A549 (cell line): ENCODE data around the gene FAM89B. TPM values are rescaled to one million over a fixed set of nuclear protein-coding genes. Genes with fewer than 3 reads are reported as not detected.

Experiments used
- ATAC-seq, 2 experiments: fragments of 200-7000 bp in 1 of 2; fragments of >200 bp in 1 of 2; cut with Nextera tagmentation in 1 of 2; cut with Tn5 transposase in 1 of 2; 3 replicates each; pipeline versions ENCODE4 v1.8.0 to v1.9.1; 2018 to 2020; ENCODE audit warnings: mild to moderate bottlenecking in 1 of 2, moderate library complexity in 1 of 2
- CTCF ChIA-PET: fragments of 300-600 bp; sonication (Branson Sonifier 250); formaldehyde crosslinking; extraction: SDS; loops from one replicate; lab custom pipeline; 2021; ENCODE audit warnings: antibody characterized with exemption, inconsistent platforms; lab: Yijun Ruan, JAX
- POLR2A ChIA-PET: fragments of 350-600 bp; formaldehyde crosslinking; extraction: SDS; loops from one replicate; lab custom pipeline; 2021; ENCODE audit warnings: antibody characterized with exemption, inconsistent platforms; lab: Yijun Ruan, JAX
- DNase-seq, 2 experiments: peaks; one replicate each; pipeline versions ENCODE4 v3.0.0 to v3.0.0-alpha.2; 2011 to 2016; ENCODE audit warnings: low read depth in 1 of 2, low spot score in 1 of 2
- FAIRE-seq: peaks from 2 replicates; lab custom pipeline; 2011; peaks lifted over from hg19 to GRCh38; lab: Jason Lieb, UNC
- H3K27ac ChIP-seq, 2 experiments: fragments of >200 bp; sonication (Bioruptor Twin); formaldehyde crosslinking; 3 replicates each; pipeline ENCODE4 v1.5.1; 2016 to 2017
- H3K4me1 ChIP-seq: fragments of >200 bp; sonication (Bioruptor Twin); formaldehyde crosslinking; 3 replicates; pipeline ENCODE4 v1.6.1; 2016
- H3K4me2 ChIP-seq: fragments of >200 bp; sonication (Bioruptor Twin); formaldehyde crosslinking; 3 replicates; pipeline ENCODE4 v1.6.1; 2016
- H3K4me3 ChIP-seq: fragments of >200 bp; sonication (Bioruptor Twin); formaldehyde crosslinking; 3 replicates; pipeline ENCODE4 v1.5.1; 2016
- H3K9me3 ChIP-seq: fragments of >200 bp; sonication (Bioruptor Twin); formaldehyde crosslinking; 3 replicates; pipeline ENCODE4 v1.6.1; 2016
- ATOH8 ChIP-seq: fragments of 250-450 bp; sonication (Bioruptor Pico); IDR thresholded peaks from 2 replicates; pipeline ENCODE4 v1.5.0; 2020; ENCODE audit warnings: low read depth, mild to moderate bottlenecking, moderate library complexity
- BHLHE40 ChIP-seq: IDR thresholded peaks from 2 replicates; pipeline ENCODE4 v1.6.1; 2012; ENCODE audit warnings: low read depth, low read length, inconsistent platforms
- CBX8 ChIP-seq: fragments of 200-600 bp; sonication (generic); IDR thresholded peaks from 2 replicates; pipeline ENCODE4 v1.6.1; 2016
- CHD4 ChIP-seq: fragments of 200-600 bp; sonication (generic); IDR thresholded peaks from 2 replicates; pipeline ENCODE4 v1.6.1; 2016; ENCODE audit warnings: antibody characterized with exemption, mild to moderate bottlenecking, borderline replicate concordance
- E2F6 ChIP-seq: IDR thresholded peaks from 2 replicates; pipeline ENCODE4 v1.6.1; 2012; ENCODE audit warnings: low read depth, borderline replicate concordance
- ELK1 ChIP-seq: fragments of 150-350 bp; IDR thresholded peaks from 2 replicates; pipeline ENCODE4 v1.6.1; 2014; ENCODE audit warnings: low read depth, mild to moderate bottlenecking, low read length
- ESRRA ChIP-seq: fragments of 150-350 bp; IDR thresholded peaks from 2 replicates; pipeline ENCODE4 v1.6.1; 2014; ENCODE audit warnings: mild to moderate bottlenecking, low read length, borderline replicate concordance
- FOSB ChIP-seq: fragments of 250-450 bp; sonication (Bioruptor Pico); IDR thresholded peaks from 2 replicates; pipeline ENCODE4 v1.5.0; 2020; ENCODE audit warnings: mild to moderate bottlenecking, moderate library complexity
- HDAC2 ChIP-seq: fragments of 200-600 bp; sonication (generic); IDR thresholded peaks from 2 replicates; pipeline ENCODE4 v1.6.1; 2016
- HOXA7 ChIP-seq: fragments of 250-450 bp; sonication (Bioruptor Pico); IDR thresholded peaks from 2 replicates; pipeline ENCODE4 v1.5.0; 2020; ENCODE audit warnings: mild to moderate bottlenecking, moderate library complexity
- JUNB ChIP-seq: fragments of >200 bp; sonication (Bioruptor Twin); formaldehyde crosslinking; IDR thresholded peaks from 2 replicates; pipeline ENCODE4 v1.6.1; 2016
- KDM1A ChIP-seq: fragments of 200-600 bp; sonication (generic); IDR thresholded peaks from 2 replicates; pipeline ENCODE4 v1.6.1; 2016; ENCODE audit warnings: low read depth, mild to moderate bottlenecking
- KDM5A ChIP-seq: fragments of 200-600 bp; sonication (generic); IDR thresholded peaks from 2 replicates; pipeline ENCODE4 v1.6.1; 2016; ENCODE audit warnings: antibody characterized with exemption, mild to moderate bottlenecking
- MAFK ChIP-seq: fragments of 450-650 bp; IDR thresholded peaks from 2 replicates; pipeline ENCODE4 v1.6.1; 2014; ENCODE audit not compliant: partially characterized antibody
- MAX ChIP-seq: IDR thresholded peaks from 2 replicates; pipeline ENCODE4 v1.6.1; 2012
- MAZ ChIP-seq: fragments of 150-350 bp; IDR thresholded peaks from 2 replicates; pipeline ENCODE4 v1.6.1; 2014; ENCODE audit warnings: antibody characterized with exemption, low read depth, low read length, borderline replicate concordance
- NFE2L2 ChIP-seq: fragments of 150-350 bp; conservative IDR thresholded peaks from 2 replicates; pipeline ENCODE4 v1.6.1; 2014; ENCODE audit warnings: low read length
- NPAS2 ChIP-seq: fragments of 250-450 bp; sonication (Bioruptor Pico); IDR thresholded peaks from 2 replicates; pipeline ENCODE4 v1.8.0; 2022; ENCODE audit warnings: mild to moderate bottlenecking, moderate library complexity, borderline replicate concordance
- NR3C1 ChIP-seq: fragments of >200 bp; sonication (Bioruptor Twin); formaldehyde crosslinking; IDR thresholded peaks from 3 replicates; pipeline ENCODE4 v1.6.1; 2017
- PHF8 ChIP-seq: fragments of 200-600 bp; sonication (generic); IDR thresholded peaks from 2 replicates; pipeline ENCODE4 v1.6.1; 2016; ENCODE audit warnings: low read depth, mild to moderate bottlenecking, antibody characterized with exemption, moderate library complexity, borderline replicate concordance
- RARB ChIP-seq: fragments of 250-450 bp; sonication (Bioruptor Pico); IDR thresholded peaks from 2 replicates; pipeline ENCODE4 v1.8.0; 2021; ENCODE audit warnings: mild to moderate bottlenecking, moderate library complexity
- REST ChIP-seq: fragments of 200-600 bp; sonication (generic); IDR thresholded peaks from 2 replicates; pipeline ENCODE4 v1.6.1; 2016; ENCODE audit warnings: antibody characterized with exemption, mild to moderate bottlenecking, moderate library complexity
- RNF2 ChIP-seq: fragments of 200-600 bp; sonication (generic); IDR thresholded peaks from 2 replicates; pipeline ENCODE4 v1.6.1; 2016; ENCODE audit warnings: low read depth, mild to moderate bottlenecking, antibody characterized with exemption, moderate library complexity, borderline replicate concordance
- TFCP2L1 ChIP-seq: fragments of 250-450 bp; sonication (Bioruptor Pico); IDR thresholded peaks from 2 replicates; pipeline ENCODE4 v1.5.0; 2021; ENCODE audit warnings: mild to moderate bottlenecking
- USF2 ChIP-seq: fragments of 450-650 bp; IDR thresholded peaks from 2 replicates; pipeline ENCODE4 v1.6.1; 2014; ENCODE audit warnings: antibody characterized with exemption
- ZSCAN20 ChIP-seq: fragments of 250-450 bp; sonication (Bioruptor Pico); IDR thresholded peaks from 2 replicates; pipeline ENCODE4 v1.8.0; 2022; ENCODE audit warnings: mild to moderate bottlenecking, moderate library complexity
- WGBS: methylation state at CpG from one replicate; pipeline ENCODE4 v1.1.6; 2017; ENCODE audit errors: missing lambda C conversion rate; 5-methylcytosine and 5-hydroxymethylcytosine counted together
- polyA plus RNA-seq, 4 experiments: library from polyadenylated mRNA; depleted of rRNA in 3 of 4; stranded (reverse); fragments of >200 nt; fragmentation: RNase III in 1 of 4; extraction: RNeasy Plus Mini Kit Qiagen cat#74134 plus additional on column Dnase treatment in 1 of 4; gene quantifications; 2 replicates in 3 of 4; 3 replicates in 1 of 4; pipeline ENCODE4 v1.2.3, GENCODE V29; 2011 to 2017

Gene FAM89B
- polyA plus RNA-seq, 2 of the 4 experiments (the other 2 are of a cell fraction), result 13.5 to 23.9 TPM

GRCh38 chr11:65573391-65574079 is 1.2 kb downstream of the FAM89B start:
- CTCF ChIA-PET, result interaction anchor here (0.7 to 16.3 kb wide), 14 partner anchors 9 to 244 kb away, joined by 3 to 393 read pairs (median 6); partner anchors contain the start of genes KCNK7, LTBP3, MAP3K11 and PCNX3
- H3K4me3 ChIP-seq, result peak overlapping the region; percentile 82
- FAIRE-seq (no peak), DNase-seq (no peak), ATAC-seq (no peak)
- POLR2A ChIA-PET, result interaction anchor here (3.6 kb wide), 1 partner anchor 13 kb away, joined by 51 read pairs; the partner anchor contains the start of gene LTBP3
- H3K4me1 ChIP-seq, result peaks cover 61% of the 10 kb centered on the region
- no peak for TF ChIP-seq NR3C1
- no peak for TF ChIP-seq KDM5A
- no peak for TF ChIP-seq NPAS2 (CRISPR knock-in tag)
- no peak for TF ChIP-seq REST
- TF ChIP-seq E2F6, result no peak
- no peak for TF ChIP-seq PHF8
- TF ChIP-seq RARB, result no peak
- no peak for TF ChIP-seq FOSB (CRISPR knock-in tag)
- TF ChIP-seq CBX8, result no peak
- no peak for TF ChIP-seq KDM1A
- TF ChIP-seq MAZ, result no peak
- TF ChIP-seq ELK1, result no peak
- TF ChIP-seq USF2, result no peak
- no peak for TF ChIP-seq ATOH8 (CRISPR knock-in tag)
- peak overlapping the region in 1 of 2 experiments; percentile 98; a peak in 3 of 6 replicates for H3K27ac ChIP-seq
- peak overlapping the region; percentile 97 for H3K4me2 ChIP-seq
- H3K9me3 ChIP-seq, result no peaks in the 10 kb centered on the region
- 73% methylated on average over 21 of the region's 22 CpGs for WGBS

- ATAC-seq, result peak; percentile 9 to 51
- WGBS, result 0% methylated on average over 27 of the region's 67 CpGs
- ChIA-PET CTCF (interaction anchor here (1.0 to 16.3 kb wide), 9 partner anchors 8 to 43 kb away, joined by 3 to 393 read pairs (median 32); partner anchors contain the start of genes KCNK7, LTBP3, MAP3K11 and PCNX3), POLR2A (no interaction called here)
- DNase-seq, result peak; percentile 89 to 91
- Histone ChIP-seq H3K4me1 (peaks cover 57% of the 10 kb centered on the region), H3K27ac (peak overlapping the region; percentile 92 to 98), H3K4me2 (peak overlapping the region; percentile 97), H3K4me3 (peak overlapping the region; percentile 82), H3K9me3 (no peaks in the 10 kb centered on the region)
- FAIRE-seq, result no peak
- TF ChIP-seq KDM1A (no peak), HDAC2 (no peak), NFE2L2 (no peak), RNF2 (no peak), HOXA7 (no peak), KDM5A (no peak), ZSCAN20 (no peak), NPAS2 (CRISPR knock-in tag) (no peak), RARB (no peak), MAFK (no peak), ATOH8 (CRISPR knock-in tag) (no peak), BHLHE40 (no peak), CHD4 (no peak), JUNB (no peak), NR3C1 (no peak), MAX (peak; percentile 59), FOSB (CRISPR knock-in tag) (no peak), ESRRA (no peak), TFCP2L1 (CRISPR knock-in tag) (no peak)
Observed at GRCh38 chr11:65574109-65574810, 1.9 kb downstream of the FAM89B start.
